KMS-11 (cell line): ENCODE data around the gene CACNB1.

Experiments used
- H2AFZ ChIP-seq: fragments of 200-600 bp; sonication (generic); 2 replicates; pipeline ENCODE4 v1.6.1; 2016; ENCODE audit warnings: antibody characterized with exemption, mixed run types, low read depth
- H3K27ac ChIP-seq: fragments of 200-600 bp; sonication (generic); 2 replicates; pipeline ENCODE4 v1.6.1; 2016; ENCODE audit warnings: mild to moderate bottlenecking, mixed run types
- H3K27me3 ChIP-seq: fragments of 200-600 bp; sonication (generic); 2 replicates; pipeline ENCODE4 v1.6.1; 2017; ENCODE audit warnings: mild to moderate bottlenecking, low read depth, mixed run types, moderate library complexity; ENCODE audit not compliant: insufficient read depth
- H3K36me3 ChIP-seq: fragments of 200-600 bp; sonication (generic); 2 replicates; pipeline ENCODE4 v1.6.1; 2017; ENCODE audit warnings: mild to moderate bottlenecking, mixed run types; ENCODE audit not compliant: insufficient read depth
- H3K4me1 ChIP-seq: fragments of 200-600 bp; sonication (generic); 2 replicates; pipeline ENCODE4 v1.6.1; 2016; ENCODE audit warnings: mild to moderate bottlenecking, low read depth, mixed run types; ENCODE audit not compliant: poor library complexity, severe bottlenecking
- H3K4me2 ChIP-seq: fragments of 200-600 bp; sonication (generic); 2 replicates; pipeline ENCODE4 v1.7.0; 2016; ENCODE audit warnings: mild to moderate bottlenecking, mixed run types
- H3K4me3 ChIP-seq: fragments of 200-600 bp; sonication (generic); IDR thresholded peaks from 2 replicates; pipeline ENCODE4 v1.6.1; 2017; ENCODE audit warnings: low read depth, low read length, mixed read lengths; ENCODE audit not compliant: insufficient read depth
- H3K79me2 ChIP-seq: fragments of 200-600 bp; sonication (generic); 2 replicates; pipeline ENCODE4 v1.6.1; 2016; ENCODE audit warnings: low read depth, mixed run types; ENCODE audit not compliant: insufficient read depth
- H3K9ac ChIP-seq: fragments of 200-600 bp; sonication (generic); 2 replicates; pipeline ENCODE4 v1.6.1; 2016; ENCODE audit warnings: mild to moderate bottlenecking, mixed run types
- H4K20me1 ChIP-seq: fragments of 200-600 bp; sonication (generic); 2 replicates; pipeline ENCODE4 v1.6.1; 2016; ENCODE audit warnings: mild to moderate bottlenecking, mixed run types; ENCODE audit not compliant: insufficient read depth
- CTCF ChIP-seq: fragments of 200-600 bp; sonication (generic); conservative IDR thresholded peaks from 2 replicates; pipeline ENCODE4 v1.6.1; 2017; ENCODE audit warnings: low read depth, mild to moderate bottlenecking, antibody characterized with exemption, low read length, moderate library complexity, mixed read lengths

CACNB1 gene

GRCh38 chr17:39165178-39165840, 32.2 kb downstream of the CACNB1 start:
- no peaks in the 10 kb centered on the region for H3K36me3 ChIP-seq
- peaks cover 21% of the 10 kb centered on the region for H3K4me1 ChIP-seq
- no peak overlapping the region for H3K27ac ChIP-seq
- H3K4me3 ChIP-seq, result no peak overlapping the region
- H4K20me1 ChIP-seq, result no peaks in the 10 kb centered on the region
- H3K79me2 ChIP-seq, result no peaks in the 10 kb centered on the region
- peak overlapping the region; percentile 89 for H2AFZ ChIP-seq
- H3K9ac ChIP-seq, result peak overlapping the region; percentile 19; the same call in 1 of the 2 replicates
- peak overlapping the region; percentile 71 for H3K4me2 ChIP-seq
- TF ChIP-seq CTCF, result no peak
- H3K27me3 ChIP-seq, result no peaks in the 10 kb centered on the region

DNA sequence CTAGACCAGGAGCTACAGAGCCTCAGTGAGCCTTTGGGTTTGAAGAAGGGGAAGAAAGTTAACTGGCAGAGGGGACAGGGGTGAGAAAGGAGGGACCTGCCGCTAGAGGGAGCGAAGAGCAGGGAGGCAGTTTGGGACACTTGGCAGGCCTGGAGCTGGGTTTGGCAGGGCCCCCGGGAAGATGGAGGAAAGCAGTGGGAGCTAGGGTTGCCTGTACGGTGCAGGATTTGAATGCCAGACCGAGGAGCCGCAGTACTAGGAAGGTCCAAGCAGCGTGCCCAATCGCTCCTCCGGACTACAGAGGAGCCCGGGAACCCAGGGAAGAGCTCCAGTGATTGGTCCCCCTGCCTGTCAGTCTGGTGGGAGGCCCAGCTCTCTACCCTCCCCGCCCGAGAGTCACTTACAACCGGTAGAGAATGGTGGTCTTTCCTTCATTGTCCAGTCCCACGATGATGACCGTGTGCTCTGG, 32.8 kb downstream of the CACNB1 start:
- Histone ChIP-seq H3K27ac (no peak overlapping the region), H3K9ac (peak overlapping the region; percentile 19; the same call in 1 of the 2 replicates), H3K79me2 (no peaks in the 10 kb centered on the region), H3K27me3 (no peaks in the 10 kb centered on the region), H3K4me2 (peak overlapping the region; percentile 71), H3K4me3 (no peak overlapping the region), H3K36me3 (no peaks in the 10 kb centered on the region), H3K4me1 (peaks cover 21% of the 10 kb centered on the region), H2AFZ (peak overlapping the region; percentile 89), H4K20me1 (no peaks in the 10 kb centered on the region)
- TF ChIP-seq CTCF, result peak; percentile 94

GRCh38 chr17:39161962-39162361, 35.5 kb downstream of the CACNB1 start:
- H3K27ac ChIP-seq, result no peak overlapping the region
- no peak overlapping the region for H3K4me2 ChIP-seq

DNA sequence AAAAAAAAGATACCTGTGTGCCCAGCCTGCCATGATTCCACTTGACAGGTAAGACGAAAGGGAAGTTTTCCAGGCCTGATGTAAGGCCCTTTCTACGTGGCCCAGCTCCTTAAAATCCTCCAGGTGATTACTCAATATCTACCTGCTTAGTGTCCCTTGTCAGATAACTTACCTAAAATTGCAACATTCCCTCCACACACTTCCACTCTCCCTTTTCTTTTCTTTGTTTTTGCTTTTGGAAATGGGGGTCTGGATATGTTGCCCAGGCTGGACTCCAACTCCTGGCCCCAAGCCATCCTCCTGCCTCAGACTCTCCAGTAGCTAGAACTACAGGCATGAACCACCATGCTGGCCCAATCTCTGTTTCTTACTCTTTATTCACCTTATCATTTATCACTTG, 38.8 kb downstream of the CACNB1 start:
- H3K36me3 ChIP-seq, result no peaks in the 10 kb centered on the region

More at GRCh38 chr17:39161962-39162361, 35.5 kb downstream of the CACNB1 start:
- Histone ChIP-seq H3K4me1 (peaks cover 7% of the 10 kb centered on the region), H2AFZ (no peak overlapping the region), H4K20me1 (no peaks in the 10 kb centered on the region), H3K27me3 (no peaks in the 10 kb centered on the region), H3K9ac (no peak overlapping the region), H3K4me3 (no peak overlapping the region), H3K79me2 (no peaks in the 10 kb centered on the region), H3K36me3 (no peaks in the 10 kb centered on the region)
- TF ChIP-seq CTCF, result no peak

More for the DNA sequence above, 38.8 kb downstream of the CACNB1 start:
- no peaks in the 10 kb centered on the region for H3K27me3 ChIP-seq
- no peak overlapping the region for H3K9ac ChIP-seq
- H3K4me2 ChIP-seq, result no peak overlapping the region
- no peaks in the 10 kb centered on the region for H3K79me2 ChIP-seq
- H4K20me1 ChIP-seq, result no peaks in the 10 kb centered on the region
- H2AFZ ChIP-seq, result no peak overlapping the region
- H3K4me1 ChIP-seq, result peaks cover 4% of the 10 kb centered on the region
- H3K27ac ChIP-seq, result no peak overlapping the region
- no peak for TF ChIP-seq CTCF
- H3K4me3 ChIP-seq, result no peak overlapping the region
